Stomach smooth muscle (tissue), 2 donors: ENCODE measurements around the gene IL2RG.

ENCODE experiments used
- H3K27ac ChIP-seq: one replicate; pipeline ENCODE4 v1.7.0; 2013; ENCODE audit warnings: mild to moderate bottlenecking, low read length, inconsistent platforms
- H3K27me3 ChIP-seq, 2 donors: one replicate each; pipeline ENCODE4 v1.7.0; 2013; ENCODE audit warnings: low read length in 2 of 2; ENCODE audit not compliant: insufficient read depth in 2 of 2, control insufficient read depth in 1 of 2
- H3K36me3 ChIP-seq, 2 donors: one replicate each; pipeline ENCODE4 v1.7.0; 2013; ENCODE audit warnings: low read length in 2 of 2; ENCODE audit not compliant: control insufficient read depth in 2 of 2, insufficient read depth in 2 of 2
- H3K4me1 ChIP-seq: one replicate; pipeline ENCODE4 v1.7.0; 2013; ENCODE audit warnings: low read length; ENCODE audit not compliant: control insufficient read depth, insufficient read depth
- H3K4me3 ChIP-seq, 2 donors: one replicate each; pipeline ENCODE4 v1.7.0; 2013; ENCODE audit warnings: low read length in 2 of 2
- H3K9ac ChIP-seq, 2 donors: one replicate each; pipeline ENCODE4 v1.7.0; 2013; ENCODE audit warnings: low read length in 2 of 2, mild to moderate bottlenecking in 1 of 2
- H3K9me3 ChIP-seq, 2 donors: one replicate each; pipeline ENCODE4 v1.7.0; 2013; ENCODE audit warnings: low read length in 2 of 2; ENCODE audit not compliant: control insufficient read depth in 2 of 2
- donor health status: healthy.
- donor health status: Pancreatic carcinoma.

Gene IL2RG

GRCh38 chrX:71070531-71070930, 40.8 kb downstream of the IL2RG start:
- H3K27me3 ChIP-seq: peaks cover 0 to 4% of the 10 kb centered on the region in 2 donors
- no peaks in the 10 kb centered on the region for H3K4me1 ChIP-seq
- no peak overlapping the region for H3K27ac ChIP-seq
- no peaks in the 10 kb centered on the region for H3K9me3 ChIP-seq
- H3K36me3 ChIP-seq: no peaks in the 10 kb centered on the region
- no peak overlapping the region for H3K4me3 ChIP-seq
- H3K9ac ChIP-seq: no peak overlapping the region

DNA sequence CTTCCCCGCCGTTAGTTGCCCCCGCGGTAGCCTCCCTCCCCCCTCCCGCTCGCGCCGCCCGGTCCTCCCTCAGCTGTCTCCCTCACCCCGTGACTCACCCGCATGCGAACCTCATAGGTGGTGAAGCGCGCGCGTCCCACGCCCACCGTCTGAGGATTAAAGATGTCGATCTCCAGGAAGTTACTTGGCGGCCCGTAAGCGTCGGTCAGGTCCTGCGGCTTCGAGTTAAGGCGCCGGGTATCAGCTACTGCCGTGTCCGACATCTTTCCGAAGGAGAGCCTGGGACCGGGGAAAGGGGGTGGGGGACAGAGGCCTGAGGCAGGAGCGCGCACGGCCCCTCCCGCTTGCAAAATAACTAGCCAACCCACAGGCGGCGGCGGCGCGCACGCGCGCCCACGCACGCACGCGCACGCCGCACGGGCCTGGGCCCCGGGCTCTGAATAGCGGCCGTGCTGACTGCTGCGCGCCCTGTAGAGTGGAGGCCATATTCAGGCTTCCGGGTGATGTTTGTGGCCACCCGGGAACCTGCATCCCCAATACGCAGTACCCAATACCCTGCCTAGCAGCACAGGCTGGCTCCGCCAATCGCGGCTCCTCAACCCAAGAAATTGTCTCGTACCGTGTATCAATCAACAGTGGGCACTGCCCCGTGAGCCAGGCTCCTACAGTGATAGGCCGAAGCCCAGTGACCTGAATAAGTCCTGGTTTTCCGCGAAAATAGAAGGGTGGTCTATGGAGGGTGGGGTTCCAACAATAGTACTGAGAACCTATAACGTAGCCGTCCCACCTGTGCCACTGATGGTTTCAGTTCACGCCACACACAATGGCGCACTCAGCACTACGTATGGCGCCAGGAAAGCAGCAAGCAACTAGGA, 43.1 kb downstream of the IL2RG start, which contains the start of gene SNX12:
SNX12 (minus strand) TSS at position 291 of the 875 bp plus-strand sequence; CDS start at position 263, 28 bp downstream.
- Histone ChIP-seq H3K36me3 (no peaks in the 10 kb centered on the region), H3K27me3 (peaks cover 0 to 4% of the 10 kb centered on the region in 2 donors), H3K4me3 (peak within 1 kb of the TSS; percentile 79 to 90)

DNA sequence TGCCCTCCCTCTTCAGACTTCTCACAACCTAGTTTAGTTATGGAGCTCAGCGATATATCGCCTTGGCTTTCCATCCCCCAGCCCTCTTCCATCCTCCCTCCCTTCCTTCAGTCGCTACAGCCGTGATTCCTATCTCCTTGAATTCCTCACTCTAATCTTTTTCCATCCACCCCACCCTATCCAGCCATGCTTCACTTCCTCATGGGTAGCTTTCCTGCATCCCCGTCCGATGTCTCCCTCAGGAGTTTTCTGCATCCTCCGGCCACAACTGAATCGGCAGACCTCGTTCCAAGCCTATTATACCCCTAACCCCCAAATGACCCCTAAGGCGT, 43.7 kb downstream of the IL2RG start:
- Histone ChIP-seq H3K27ac (peak overlapping the region; percentile 73), H3K9me3 (no peaks in the 10 kb centered on the region), H3K4me1 (no peaks in the 10 kb centered on the region), H3K4me3 (peak overlapping the region; percentile 79 to 90), H3K36me3 (no peaks in the 10 kb centered on the region), H3K9ac (peak overlapping the region; percentile 72 to 81), H3K27me3 (peaks cover 0 to 4% of the 10 kb centered on the region in 2 donors)

More for the DNA sequence above, 43.1 kb downstream of the IL2RG start, which contains the start of gene SNX12:
- Histone ChIP-seq H3K27ac (peak within 1 kb of the TSS; percentile 73), H3K9ac (peak within 1 kb of the TSS; percentile 74 to 81), H3K4me1 (no peaks in the 10 kb centered on the region), H3K9me3 (no peaks in the 10 kb centered on the region)

GRCh38 chrX:71067089-71067488, 44.3 kb downstream of the IL2RG start:
- H3K9ac ChIP-seq: peak overlapping the region; percentile 72 to 81
- H3K27ac ChIP-seq: peak overlapping the region; percentile 73
- no peaks in the 10 kb centered on the region for H3K9me3 ChIP-seq
- H3K36me3 ChIP-seq: no peaks in the 10 kb centered on the region
- peaks cover 0 to 4% of the 10 kb centered on the region in 2 donors for H3K27me3 ChIP-seq
- peak overlapping the region; percentile 79 to 90 for H3K4me3 ChIP-seq
- H3K4me1 ChIP-seq: no peaks in the 10 kb centered on the region

- no peaks in the 10 kb centered on the region for H3K4me1 ChIP-seq
- H3K27me3 ChIP-seq: peaks cover 0 to 4% of the 10 kb centered on the region in 2 donors
- no peak overlapping the region for H3K4me3 ChIP-seq
- no peak overlapping the region for H3K9ac ChIP-seq
- H3K36me3 ChIP-seq: peaks cover 11 to 12% of the 10 kb centered on the region in 2 donors
- no peak overlapping the region for H3K27ac ChIP-seq
- H3K9me3 ChIP-seq: no peaks in the 10 kb centered on the region
Observed at GRCh38 chrX:71060127-71060526, 51.2 kb downstream of the IL2RG start.

DNA sequence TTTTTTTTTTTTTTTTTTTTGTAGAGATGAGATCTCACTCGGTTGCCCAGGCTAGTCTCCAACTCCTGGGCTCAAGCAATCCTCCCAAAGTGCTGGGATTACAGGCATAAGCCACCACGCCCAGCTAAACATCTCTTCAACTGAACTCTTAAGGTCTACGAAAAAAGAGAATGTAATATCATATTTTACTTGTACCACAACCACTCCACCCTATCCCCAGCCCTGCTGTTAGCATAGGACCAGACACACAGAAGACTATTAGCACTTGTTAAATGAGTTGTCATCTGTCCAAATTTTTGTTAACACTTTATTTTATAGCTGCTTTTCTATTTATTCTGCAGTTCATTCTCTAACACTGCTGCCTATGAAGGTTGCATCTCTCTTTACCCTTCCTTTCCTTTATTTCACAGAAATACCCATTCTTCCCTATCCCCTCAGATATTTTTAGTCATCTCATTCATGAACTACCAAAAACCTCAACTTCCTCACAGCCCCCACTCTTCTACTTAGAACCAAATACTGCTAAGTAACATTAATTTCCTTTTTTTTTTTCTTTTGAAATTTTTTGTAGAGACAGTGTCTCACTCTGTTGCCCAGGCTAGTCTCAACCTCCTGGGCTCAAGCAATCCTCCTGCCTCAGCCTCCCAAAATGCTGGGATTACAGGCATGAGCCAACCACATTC, 53.4 kb downstream of the IL2RG start:
- Histone ChIP-seq H3K27me3 (peaks cover 0 to 4% of the 10 kb centered on the region in 2 donors), H3K9ac (no peak overlapping the region), H3K4me1 (no peaks in the 10 kb centered on the region), H3K4me3 (no peak overlapping the region), H3K9me3 (no peaks in the 10 kb centered on the region), H3K27ac (no peak overlapping the region), H3K36me3 (peaks cover 11 to 12% of the 10 kb centered on the region in 2 donors)
